LoVo (cell line): ENCODE results near the gene SNX20.

Experiments used
- DNase-seq: peaks from one replicate; pipeline ENCODE4 v3.0.0-alpha.2; 2016; ENCODE audit warnings: low spot score

SNX20 gene

GRCh38 chr16:50657241-50657640 lies 23.9 kb downstream of the SNX20 start:
- no peak for DNase-seq

GRCh38 chr16:50655558-50656055 lies 25.5 kb downstream of the SNX20 start:
- no peak for DNase-seq

- DNase-seq, result no peak
These were observed 27.2 kb downstream of the SNX20 start for GRCh38 chr16:50653633-50654519.

GRCh38 chr16:50652836-50653425 lies 28.2 kb downstream of the SNX20 start:
- no peak for DNase-seq

- DNase-seq, result no peak
These were observed 29.2 kb downstream of the SNX20 start for GRCh38 chr16:50651835-50652438.

GRCh38 chr16:50646345-50646744 lies 34.8 kb downstream of the SNX20 start:
- no peak for DNase-seq

GRCh38 chr16:50645563-50646220 lies 35.4 kb downstream of the SNX20 start:
- no peak for DNase-seq

GRCh38 chr16:50644729-50645128 lies 36.4 kb downstream of the SNX20 start:
- no peak for DNase-seq

GRCh38 chr16:50644245-50644644 lies 36.9 kb downstream of the SNX20 start:
- DNase-seq, result no peak

- no peak for DNase-seq
These were observed 37.9 kb downstream of the SNX20 start for GRCh38 chr16:50643192-50643591.

- no peak for DNase-seq
These were observed 38.8 kb downstream of the SNX20 start for GRCh38 chr16:50642349-50642748.

- DNase-seq, result no peak
These were observed 39.3 kb downstream of the SNX20 start for GRCh38 chr16:50641818-50642187.

GRCh38 chr16:50640919-50641817 lies 39.9 kb downstream of the SNX20 start:
- no peak for DNase-seq

- DNase-seq, result no peak
These were observed 40.7 kb downstream of the SNX20 start for GRCh38 chr16:50640391-50640790.

- no peak for DNase-seq
These were observed 42.1 kb downstream of the SNX20 start for GRCh38 chr16:50638816-50639670.

GRCh38 chr16:50637716-50638602 lies 43.2 kb downstream of the SNX20 start:
- no peak for DNase-seq

GRCh38 chr16:50636753-50637374 lies 44.2 kb downstream of the SNX20 start:
- DNase-seq, result no peak

GRCh38 chr16:50635505-50636392 lies 45.4 kb downstream of the SNX20 start:
- DNase-seq, result no peak
